Bronchus fibroblast of lung (primary cell): ENCODE results near the gene ARID1A. TPM values are rescaled to one million over a fixed set of nuclear protein-coding genes. Genes with fewer than 3 reads are reported as not detected.

ENCODE experiments used
- total RNA-seq: library from RNA; depleted of rRNA; stranded (reverse); fragments of >200 nt; gene quantifications from 2 replicates; pipeline ENCODE4 v1.2.3, GENCODE V29; 2015

ARID1A gene
- total RNA-seq, result 20.2 and 23.6 TPM in 2 replicates

DNA sequence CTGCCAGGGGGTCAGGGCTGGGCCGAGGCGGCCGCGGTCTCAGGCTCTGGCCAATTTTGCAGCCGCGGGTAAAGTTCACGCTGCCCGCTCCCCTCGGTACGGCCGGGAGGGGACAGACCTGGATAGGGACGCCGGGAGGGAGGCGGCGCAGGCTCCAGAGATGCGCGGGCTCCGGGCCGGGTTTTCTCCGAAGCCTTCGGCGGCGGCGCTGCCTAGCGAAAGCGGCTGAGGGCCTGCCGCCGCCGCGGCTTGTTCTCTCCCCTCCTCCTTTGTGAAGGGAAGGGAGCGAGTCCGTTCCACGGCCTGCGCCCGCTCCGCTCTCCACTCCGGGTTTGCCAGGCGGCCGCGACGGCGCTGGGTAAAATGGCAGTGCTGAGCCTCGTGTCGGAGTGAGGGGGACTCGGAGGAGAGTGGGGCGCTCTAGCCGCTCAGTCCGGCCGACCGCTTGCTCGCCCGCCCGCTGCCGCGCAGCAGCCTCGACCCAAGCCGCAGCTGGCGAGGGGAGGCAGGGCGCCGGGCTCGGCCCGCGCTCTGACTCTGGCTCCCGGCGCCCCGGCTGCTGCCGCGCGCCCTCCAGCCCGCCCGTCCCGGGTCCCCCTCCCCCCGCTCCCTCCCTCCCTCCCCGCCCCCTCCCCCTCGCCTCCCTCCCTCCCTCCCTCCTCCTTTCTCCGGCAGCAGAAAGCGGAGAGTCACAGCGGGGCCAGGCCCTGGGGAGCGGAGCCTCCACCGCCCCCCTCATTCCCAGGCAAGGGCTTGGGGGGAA is at the start of gene ARID1A:
TSS of gene ARID1A (plus strand) at position 660 of the 763 bp plus-strand sequence. CDS start 389 bp downstream, outside the sequence.

DNA sequence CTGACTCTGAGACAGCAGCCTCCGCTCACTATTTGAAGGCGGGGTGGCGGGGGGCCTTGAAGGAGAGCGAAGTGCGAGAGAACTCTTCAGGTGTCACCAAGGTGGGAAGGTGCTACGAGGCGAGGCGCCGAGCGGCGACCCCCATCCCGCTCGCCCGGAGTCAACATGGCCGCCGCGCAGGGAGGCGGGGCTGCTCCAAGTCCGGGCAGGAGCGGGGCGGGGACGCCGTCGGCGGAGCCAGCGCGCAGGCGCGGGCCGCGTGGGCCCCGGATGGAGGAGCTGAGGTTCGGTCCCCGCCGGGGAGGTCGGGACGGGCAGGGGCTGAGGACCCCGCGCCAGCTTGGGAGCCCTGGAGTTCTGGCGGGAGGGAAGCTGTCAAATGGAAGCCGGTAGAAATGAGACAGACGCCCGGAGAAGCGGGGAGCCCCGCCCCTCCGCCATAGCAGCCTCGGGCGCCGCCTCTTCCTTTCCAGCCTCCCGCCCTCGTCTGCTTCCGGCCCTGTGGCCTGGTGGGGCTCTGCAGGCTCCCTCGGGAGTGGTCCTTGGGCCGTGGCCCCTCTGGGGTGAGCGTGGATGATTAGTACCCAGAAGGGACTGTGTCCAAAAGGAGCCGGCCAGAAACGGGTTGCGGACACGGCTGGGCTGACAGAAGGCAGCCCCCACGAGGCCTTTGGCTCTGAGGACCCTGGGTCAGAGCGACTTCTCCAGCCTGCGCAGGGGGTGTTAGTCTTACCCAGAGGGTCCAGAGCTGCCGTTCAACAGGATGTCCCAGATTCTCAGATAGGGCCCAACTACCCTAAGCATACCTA is 92.1 kb downstream of the ARID1A start, which contains the start of gene PIGV:
TSS of gene PIGV (plus strand) at position 245 of the 809 bp plus-strand sequence. CDS start 2,866 bp downstream, outside the sequence.

DNA sequence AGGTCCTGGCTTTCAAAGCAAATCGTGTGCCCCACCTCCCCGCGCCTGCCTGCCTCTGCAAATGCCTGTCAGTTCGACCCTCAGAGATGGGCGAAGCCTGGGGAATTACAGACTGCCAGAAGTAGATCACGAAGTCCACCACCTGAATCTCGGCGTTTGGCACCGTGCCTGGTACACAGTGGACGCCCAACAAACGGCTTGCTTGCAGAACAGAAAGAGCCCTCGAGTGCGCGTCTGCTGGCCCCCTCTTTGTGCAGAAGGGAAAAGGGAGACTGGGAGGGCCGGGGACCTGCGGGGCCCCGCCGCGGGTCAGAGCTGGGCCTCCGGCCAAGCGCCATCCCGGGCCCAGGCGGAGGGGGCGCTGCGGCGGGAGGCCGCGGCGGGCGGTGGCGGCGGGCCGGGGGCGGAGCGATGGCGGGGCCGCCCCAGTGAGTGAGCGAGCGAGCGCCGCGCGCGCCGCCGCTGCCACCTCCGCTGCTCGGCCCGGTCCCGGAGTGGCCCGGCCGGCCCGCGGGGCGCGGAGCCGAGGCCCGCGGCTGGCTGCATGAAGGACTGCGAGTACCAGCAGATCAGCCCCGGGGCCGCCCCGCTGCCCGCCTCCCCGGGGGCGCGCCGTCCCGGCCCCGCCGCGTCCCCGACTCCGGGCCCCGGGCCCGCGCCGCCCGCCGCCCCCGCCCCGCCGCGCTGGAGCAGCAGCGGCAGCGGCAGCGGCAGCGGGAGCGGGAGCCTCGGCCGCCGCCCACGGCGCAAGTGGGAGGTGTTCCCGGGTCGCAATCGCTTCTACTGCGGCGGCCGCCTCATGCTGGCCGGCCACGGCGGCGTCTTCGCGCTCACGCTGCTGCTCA is 130.7 kb downstream of the ARID1A start, which contains the start of gene ZDHHC18:
TSS of gene ZDHHC18 (plus strand) at position 428 of the 845 bp plus-strand sequence. CDS start at position 545, 117 bp downstream.

Other genes starting within 250 kb of the ARID1A start
- gene HMGN2, start 223.6 kb upstream of the ARID1A start, total RNA-seq, result 738 and 976 TPM in 2 replicates
- gene RPS6KA1, start 166.3 kb upstream of the ARID1A start, total RNA-seq, result 7.9 and 10.9 TPM in 2 replicates
- gene PIGV, start 91.9 kb downstream of the ARID1A start, total RNA-seq, result 18.0 and 18.2 TPM in 2 replicates
- gene ZDHHC18, start 130.7 kb downstream of the ARID1A start, total RNA-seq, result 14.9 and 15.3 TPM in 2 replicates
- gene SFN, start 167.1 kb downstream of the ARID1A start, total RNA-seq, result 0.74 and 1.2 TPM in 2 replicates
- gene GPN2, start 194.3 kb downstream of the ARID1A start, total RNA-seq, result 8.7 and 10.4 TPM in 2 replicates
- gene GPATCH3, start 204.5 kb downstream of the ARID1A start, total RNA-seq, result 7.4 and 11.7 TPM in 2 replicates
- gene NR0B2, start 218.0 kb downstream of the ARID1A start, total RNA-seq, result not detected in 2 replicates
- 89.9 and 95.8 TPM in 2 replicates for gene NUDC, start 225.7 kb downstream of the ARID1A start, total RNA-seq